Ramos (cell line): ENCODE results near the gene SECISBP2.
"Not testable (repeated sequence)": the region's sequence is repeated elsewhere in the genome, so short reads cannot be mapped to it uniquely, and the experiment has no call there.

ENCODE experiments used
- in situ Hi-C: fragments of 300-500 bp; cut with MboI; formaldehyde crosslinking; loops from one replicate; pipeline ENCODE4 v1.14.3; 2022; ENCODE audit warnings: low sequenced_read_pairs; ENCODE audit not compliant: unreplicated experiment

Gene SECISBP2, protein sequence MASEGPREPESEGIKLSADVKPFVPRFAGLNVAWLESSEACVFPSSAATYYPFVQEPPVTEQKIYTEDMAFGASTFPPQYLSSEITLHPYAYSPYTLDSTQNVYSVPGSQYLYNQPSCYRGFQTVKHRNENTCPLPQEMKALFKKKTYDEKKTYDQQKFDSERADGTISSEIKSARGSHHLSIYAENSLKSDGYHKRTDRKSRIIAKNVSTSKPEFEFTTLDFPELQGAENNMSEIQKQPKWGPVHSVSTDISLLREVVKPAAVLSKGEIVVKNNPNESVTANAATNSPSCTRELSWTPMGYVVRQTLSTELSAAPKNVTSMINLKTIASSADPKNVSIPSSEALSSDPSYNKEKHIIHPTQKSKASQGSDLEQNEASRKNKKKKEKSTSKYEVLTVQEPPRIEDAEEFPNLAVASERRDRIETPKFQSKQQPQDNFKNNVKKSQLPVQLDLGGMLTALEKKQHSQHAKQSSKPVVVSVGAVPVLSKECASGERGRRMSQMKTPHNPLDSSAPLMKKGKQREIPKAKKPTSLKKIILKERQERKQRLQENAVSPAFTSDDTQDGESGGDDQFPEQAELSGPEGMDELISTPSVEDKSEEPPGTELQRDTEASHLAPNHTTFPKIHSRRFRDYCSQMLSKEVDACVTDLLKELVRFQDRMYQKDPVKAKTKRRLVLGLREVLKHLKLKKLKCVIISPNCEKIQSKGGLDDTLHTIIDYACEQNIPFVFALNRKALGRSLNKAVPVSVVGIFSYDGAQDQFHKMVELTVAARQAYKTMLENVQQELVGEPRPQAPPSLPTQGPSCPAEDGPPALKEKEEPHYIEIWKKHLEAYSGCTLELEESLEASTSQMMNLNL

DNA sequence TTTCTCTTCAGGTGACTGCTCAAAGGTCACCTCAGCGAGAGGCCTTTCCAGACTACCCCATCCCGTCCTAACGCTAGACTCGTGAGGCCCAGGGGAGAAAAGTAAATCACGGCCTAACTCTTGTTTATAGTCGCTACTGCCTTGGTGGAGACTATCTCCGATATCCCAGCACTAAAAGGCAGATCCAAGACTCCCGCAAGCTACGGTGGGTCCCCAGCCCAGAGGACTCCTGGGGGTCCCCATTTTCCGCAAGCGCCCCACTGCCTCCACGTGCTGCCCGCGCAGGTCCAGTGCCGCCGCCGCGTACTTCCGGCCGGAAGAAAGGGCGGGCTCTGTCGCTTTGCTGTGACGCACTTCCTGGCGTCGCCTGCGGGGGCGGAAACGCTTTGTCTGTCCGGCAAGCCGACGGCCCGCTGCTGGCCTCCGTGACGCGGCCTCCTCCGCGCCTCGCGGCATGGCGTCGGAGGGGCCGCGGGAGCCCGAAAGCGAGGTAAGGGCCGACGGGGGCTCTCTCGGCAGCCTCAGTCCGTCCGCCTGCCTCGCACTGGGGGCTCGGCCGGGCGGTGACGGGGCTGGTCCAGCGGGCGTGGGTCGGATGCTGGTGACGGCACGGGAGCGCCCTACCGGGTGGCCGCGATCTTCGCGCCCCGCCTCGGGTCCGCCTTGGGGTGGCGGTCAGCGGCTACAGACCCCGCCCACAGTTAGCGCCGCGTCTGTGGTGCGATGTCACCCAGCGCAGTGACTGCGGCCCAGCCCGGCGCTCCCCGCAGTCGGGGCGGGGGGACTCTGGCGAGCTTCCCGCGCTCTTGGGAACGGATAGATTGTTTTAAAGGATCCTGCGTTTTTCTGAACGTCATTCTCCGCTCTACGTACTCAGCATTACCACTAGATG, at the start of gene SECISBP2:
Gene SECISBP2 (plus strand): TSS at position 378 of the 892 bp plus-strand sequence. CDS start 77 bp downstream, at position 455.
- in situ Hi-C loops, result loop anchor here (10.0 to 25.0 kb wide), 2 partner anchors 106 to 1494 kb away; partner anchors contain the start of gene SYK

DNA sequence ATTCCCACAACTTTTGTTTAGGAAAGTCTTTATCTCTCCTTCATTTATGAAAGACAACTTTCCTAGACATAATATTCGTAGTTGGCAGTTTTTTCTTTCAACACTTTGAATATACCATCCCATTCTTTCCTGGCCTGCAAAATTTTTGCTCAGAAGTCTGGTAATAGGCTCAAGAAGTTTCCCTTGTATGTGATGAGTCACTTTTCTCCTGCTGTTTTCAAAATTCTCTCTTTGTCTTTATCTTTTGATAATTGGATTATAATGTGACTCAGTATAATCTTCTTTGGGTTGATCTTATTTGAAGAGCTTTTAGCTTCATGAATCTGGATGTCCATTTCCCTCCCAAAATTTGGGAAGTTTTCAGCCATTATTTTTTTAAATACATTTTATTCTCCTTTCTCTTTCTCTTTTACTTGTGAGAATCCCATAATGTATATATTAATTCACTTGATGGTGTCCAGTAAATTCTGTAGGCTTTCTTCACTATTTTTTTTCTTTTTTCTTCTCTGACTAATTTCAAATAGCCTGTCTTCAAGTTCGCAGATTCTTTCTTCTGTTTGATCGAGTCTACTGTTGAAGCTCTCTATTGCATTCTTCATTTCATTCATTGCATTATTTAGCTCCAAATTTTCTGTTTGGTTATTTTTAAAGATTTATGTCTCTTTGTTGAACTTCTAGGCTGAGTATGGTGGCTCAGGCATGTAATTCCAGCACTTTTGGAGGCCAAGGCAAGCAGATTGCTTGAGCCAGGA, 44.6 kb upstream of the SECISBP2 start:
- in situ Hi-C loops, result no loop called here

DNA sequence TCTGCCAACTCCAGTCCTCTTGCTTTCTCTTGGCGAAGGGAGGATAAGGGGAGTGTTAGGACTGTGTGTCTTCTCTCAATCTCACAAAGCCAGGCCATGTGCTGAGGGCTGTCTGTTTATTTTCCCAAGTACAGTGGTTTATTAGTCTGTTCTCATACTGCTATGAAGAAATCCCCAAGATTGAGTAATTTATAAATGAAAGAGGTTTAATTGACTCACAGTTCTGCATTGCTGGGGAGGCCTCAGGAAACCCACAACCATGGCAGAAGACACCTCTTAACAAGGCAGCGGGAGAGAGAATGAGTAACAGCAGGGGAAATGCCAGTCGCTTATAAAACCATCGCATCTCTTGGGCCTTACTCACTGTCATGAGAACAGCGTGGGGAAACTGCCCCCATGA, 43.5 kb upstream of the SECISBP2 start:
- in situ Hi-C loops, result no loop called here

DNA sequence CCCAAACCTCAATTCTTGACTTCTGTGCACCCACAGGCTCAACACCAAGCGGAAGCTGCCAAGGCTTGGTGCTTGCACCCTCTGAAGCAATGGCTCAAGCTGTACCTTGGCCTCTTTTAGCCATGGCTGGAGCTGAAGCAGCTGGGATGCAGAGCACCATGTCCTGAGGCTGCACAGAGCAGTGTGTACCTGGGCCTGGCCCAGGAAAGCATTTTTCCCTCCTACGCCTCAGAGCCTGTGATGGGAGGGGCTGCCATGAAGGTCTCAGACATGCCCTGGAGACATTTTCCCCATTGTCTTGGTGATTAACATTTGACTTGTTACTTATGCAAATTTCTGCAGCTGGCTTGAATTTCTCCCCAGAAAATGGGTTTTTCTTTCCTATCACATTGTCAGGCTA, 42.3 kb upstream of the SECISBP2 start:
- in situ Hi-C loops, result not testable (repeated sequence)

DNA sequence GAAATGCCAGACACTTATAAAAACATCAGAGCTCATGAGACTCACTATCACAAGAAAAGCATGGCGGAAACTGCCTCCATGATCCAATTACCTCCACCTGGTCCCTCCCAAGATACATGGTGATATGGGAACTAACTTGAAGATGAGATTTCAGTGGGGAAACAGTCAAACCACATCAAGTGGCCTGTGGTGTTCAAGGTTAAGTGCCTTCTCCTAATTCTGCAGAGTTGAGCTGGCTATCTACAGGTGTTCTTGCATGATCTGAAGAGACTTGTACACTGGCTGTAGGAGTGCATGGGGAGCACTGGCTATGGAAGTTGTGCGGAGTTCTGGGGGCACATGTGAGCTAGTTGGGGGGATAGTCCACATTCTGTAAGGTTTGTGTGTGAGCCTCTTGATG, 41.3 kb upstream of the SECISBP2 start:
- in situ Hi-C loops, result no loop called here

DNA sequence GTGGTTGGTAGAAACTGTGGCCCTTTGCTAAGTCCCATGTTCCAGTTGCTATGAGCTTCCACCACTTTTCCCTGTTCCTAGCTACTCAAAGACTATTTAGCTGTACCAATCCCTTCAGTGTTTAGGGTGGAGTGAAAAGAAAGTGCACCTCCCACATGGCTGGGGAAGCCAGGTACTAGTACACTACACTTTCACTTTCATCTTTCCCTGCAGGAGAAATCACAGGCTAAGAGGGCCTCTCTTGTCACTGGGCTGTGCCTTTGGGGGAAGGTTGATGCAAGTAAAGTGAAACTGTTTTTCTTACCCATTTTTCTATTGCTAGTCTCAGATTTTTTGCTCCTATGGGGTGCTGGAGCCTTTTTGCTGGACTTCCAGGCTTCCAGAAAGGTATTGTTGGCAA, 40.8 kb upstream of the SECISBP2 start:
- in situ Hi-C loops, result no loop called here

DNA sequence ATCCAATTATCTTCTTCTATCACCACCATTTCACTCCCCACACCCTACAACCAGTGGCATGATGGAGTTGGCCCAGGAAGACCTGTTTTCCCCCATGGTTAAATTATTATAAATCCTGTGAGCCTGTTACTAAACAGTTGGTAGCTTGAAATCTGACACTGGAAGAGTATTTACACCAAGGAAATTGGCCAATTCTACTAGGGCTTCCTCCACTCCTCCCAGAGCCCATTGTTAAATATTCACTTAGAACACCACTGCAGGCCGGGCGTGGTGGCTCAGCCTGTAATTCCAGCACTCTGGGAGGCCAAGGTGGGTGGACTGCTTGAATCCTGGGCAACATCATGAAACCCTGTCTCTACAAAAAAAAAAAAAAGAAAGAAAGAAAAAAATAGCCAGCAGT, 39.7 kb upstream of the SECISBP2 start:
- in situ Hi-C loops, result no loop called here

DNA sequence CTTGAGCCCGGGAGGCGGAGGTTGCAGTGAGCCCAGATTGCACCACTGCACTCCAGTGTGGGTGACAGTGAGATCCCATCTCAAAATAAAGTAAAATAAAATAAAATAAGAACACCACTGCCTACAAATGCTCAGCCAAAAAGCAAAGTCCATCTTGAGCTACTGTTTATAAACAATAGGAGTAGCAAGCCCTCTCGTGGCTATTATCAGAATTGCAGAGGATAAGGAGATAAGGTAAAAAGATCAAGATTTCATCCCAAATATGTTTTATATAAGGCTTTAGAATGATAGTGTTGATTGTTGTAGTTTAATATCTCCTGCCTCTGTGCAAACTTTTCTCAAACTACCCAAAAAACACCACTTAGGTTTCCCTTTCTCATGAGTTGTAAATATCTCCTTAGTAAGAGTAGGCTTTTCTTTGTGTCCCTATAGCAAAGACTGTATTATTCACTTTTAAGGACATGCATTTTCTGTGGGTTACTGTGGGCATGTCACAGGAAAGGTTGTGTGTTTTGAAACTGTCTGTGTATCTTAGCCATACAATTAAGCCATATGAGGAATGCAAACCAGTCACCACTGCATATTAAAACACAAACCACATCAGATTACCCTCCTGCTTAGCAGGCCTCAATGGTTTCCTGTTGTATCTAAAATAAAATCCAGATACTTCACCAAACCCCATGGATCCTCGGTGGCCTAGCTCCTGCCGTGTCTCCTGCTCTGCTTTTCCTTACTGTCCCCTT, 39.1 kb upstream of the SECISBP2 start:
- in situ Hi-C loops, result no loop called here

DNA sequence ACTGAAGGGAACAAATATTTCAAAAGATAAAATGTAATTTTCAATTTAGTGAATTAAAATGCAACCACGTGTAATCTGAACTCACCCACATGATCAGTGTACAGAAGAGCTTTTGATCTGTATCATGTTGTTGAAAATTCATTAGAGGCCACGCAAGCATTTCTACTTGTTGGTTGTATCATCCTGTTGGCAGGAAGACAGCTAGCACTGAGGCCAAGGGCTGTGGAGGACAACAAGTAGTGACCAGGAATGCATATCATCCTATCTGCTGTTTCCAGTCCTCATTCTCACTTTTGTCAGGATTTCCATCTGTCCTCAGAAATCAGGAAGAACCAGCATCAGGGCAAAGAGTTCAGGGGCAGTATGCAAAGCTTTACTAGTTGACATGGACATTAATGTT, 37.2 kb upstream of the SECISBP2 start:
- in situ Hi-C loops, result no loop called here

DNA sequence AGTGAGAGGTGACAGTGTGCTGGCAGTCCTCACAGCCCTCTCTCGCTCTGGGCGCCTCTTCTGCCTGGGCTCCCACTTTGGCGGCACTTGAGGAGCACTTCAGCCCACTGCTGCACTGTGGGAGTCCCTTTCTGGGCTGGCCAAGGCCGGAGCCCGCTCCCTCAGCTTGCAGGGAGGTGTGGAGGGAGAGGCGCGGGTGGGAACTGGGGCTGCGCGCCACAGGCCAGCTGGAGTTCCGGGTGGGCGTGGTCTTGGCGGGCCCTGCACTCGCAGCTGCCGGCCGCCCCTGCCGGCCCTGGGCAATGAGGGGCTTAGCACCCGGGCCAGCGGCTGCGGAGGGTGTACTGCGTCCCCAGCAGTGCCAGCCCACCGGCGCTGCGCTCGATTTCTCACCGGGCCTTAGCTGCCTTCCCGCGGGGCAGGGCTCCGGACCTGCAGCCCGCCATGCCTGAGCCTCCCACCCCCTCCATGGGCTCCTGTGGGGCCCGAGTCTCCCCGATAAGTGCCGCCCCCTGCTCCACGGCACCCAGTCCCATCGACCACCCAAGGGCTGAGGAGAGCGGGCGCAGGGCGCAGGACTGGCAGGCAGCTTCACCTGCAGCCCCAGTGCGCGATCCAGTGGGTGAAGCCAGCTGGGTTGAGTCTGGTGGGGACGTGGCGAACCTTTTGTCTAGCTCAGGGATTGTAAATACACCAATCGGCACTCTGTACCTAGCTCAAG, 35.9 kb upstream of the SECISBP2 start:
- in situ Hi-C loops, result not testable (repeated sequence)

DNA sequence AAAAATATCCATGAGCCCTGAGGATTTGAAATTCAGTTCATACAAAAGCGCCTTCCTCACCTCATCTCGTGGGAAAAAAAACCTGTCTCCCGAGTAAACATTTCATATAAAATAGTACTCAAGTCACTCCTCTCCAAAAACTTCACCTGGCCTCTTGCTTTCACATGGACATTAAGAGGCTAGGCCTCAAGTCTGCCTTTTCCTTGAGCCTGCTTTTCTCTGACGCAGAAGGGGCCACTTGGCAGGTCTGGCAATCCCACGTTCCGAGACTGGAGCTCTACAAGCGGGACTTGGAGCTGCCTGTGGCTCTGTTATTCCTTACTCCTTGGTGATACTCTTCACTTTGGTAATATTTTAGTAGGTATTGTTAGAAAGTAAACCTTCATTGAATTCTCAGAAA, 34.2 kb upstream of the SECISBP2 start:
- in situ Hi-C loops, result no loop called here

DNA sequence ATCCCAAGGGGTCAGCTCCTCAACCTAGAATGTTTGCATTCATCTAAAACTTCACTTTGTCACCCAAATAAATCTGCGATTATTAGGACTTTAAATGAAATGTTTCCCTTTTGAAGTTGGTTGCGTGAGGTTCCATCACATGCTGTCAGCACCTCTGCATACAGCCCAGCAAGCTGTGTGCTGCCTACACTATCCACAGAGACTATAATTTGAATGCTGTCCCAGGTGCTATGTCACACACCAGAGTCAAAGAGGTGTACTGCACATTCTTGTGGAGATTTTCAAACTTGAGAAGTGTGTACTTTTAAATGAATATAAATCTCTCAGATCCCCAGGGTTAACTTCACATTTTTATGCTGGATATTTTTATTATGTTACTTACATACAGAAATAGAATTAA, 26.6 kb upstream of the SECISBP2 start:
- in situ Hi-C loops, result loop anchor here (10.0 kb wide), 1 partner anchor 367 kb away; no protein-coding TSS in a partner anchor

DNA sequence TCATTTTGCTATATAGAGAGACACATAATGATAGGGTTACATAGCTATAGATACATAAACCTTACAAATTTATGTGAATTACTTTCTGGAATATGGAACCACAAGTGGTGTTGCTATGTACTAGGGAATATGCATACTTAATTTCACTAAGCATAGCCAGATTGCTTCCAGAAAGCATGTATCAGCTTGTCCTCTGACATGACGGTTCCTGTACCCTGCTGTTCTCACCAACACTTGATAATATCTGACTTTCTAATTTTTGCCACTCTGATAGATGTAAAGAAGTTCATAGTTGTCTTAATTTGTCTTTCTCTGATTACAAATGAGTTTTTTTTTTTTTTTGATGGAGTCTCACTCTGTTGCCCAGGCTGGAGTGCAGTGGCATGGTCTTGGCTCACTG, 25.3 kb upstream of the SECISBP2 start:
- in situ Hi-C loops, result loop anchor here (10.0 kb wide), 1 partner anchor 368 kb away; no protein-coding TSS in a partner anchor

DNA sequence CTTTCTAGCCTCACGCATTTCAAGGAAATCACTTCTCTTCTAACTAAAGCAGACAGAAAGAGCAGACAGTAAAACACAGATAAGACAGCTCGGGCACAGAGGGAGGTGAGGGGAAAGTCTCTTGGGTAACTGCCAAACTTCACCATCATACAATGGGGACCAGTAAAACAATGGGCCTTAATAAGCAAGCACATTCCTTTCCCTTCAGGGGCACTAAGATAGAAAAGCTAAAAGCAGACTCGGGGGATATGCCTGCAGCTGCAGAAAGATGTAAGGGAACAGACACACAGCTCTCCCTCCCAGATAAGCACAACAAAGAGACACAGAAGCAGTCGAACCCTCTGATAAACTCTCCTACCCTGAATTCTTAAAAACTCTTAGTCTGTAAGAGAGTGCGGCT, 22.9 kb upstream of the SECISBP2 start:
- in situ Hi-C loops, result loop anchor here (10.0 kb wide), 1 partner anchor 371 kb away; no protein-coding TSS in a partner anchor

DNA sequence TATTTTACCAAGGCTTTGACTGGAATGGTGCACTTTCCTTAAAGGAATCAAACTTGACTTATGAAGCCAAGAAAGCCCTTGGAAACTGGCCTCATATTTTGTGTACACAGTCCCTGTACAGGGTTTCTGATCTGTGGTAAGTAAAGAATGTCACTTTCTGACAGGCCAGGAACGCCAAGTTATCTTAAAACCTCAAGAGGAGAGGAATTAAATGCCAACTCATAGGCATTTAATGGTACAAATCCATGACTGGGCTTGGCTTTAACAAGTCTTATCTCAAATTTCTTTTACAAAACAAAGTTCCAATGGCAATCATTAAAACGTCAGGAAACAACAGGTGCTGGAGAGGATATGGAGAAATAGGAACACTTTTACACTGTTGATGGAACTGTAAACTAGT, 16.3 kb upstream of the SECISBP2 start:
- in situ Hi-C loops, result loop anchor here (25.0 kb wide), 1 partner anchor 1510 kb away; the partner anchor contains the start of gene SYK

DNA sequence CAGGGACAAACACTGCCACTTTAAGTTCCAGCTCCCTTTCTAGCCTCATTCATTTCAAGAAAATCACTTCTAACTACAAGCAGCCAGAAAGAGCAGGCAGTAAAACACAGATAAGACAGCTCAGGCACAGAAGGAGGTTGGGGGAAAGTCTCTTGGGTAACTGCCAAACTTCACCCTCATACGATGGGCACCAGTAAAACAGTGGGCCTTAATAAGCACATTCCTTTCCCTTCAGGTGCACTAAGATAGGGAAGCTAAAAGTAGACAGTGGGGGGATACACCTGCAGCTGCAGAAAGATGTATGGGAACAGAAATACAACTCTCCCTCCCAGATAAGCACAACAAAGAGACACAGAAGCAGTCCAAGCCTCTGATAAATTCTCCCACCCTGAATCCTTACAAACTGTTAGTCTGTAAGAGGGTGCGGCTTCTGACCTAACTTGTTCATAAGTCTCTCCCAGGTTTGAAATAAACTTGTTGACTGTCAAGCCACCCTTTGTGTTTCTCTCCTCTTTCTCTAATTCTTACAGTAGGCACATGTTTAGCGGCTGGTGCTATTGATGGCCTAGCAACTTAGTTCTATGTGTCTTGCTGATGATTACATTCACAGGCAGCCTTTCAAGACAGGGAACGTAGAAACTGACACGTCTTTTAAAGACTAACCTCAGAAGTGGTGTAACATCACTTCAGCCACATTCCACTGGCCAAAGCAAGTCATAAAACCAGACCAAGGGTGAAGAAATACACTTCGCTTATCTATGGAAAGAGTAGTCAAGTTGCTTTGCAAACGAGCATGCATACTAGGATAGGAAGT, 14.1 kb upstream of the SECISBP2 start:
- in situ Hi-C loops, result loop anchor here (25.0 kb wide), 1 partner anchor 1508 kb away; the partner anchor contains the start of gene SYK

DNA sequence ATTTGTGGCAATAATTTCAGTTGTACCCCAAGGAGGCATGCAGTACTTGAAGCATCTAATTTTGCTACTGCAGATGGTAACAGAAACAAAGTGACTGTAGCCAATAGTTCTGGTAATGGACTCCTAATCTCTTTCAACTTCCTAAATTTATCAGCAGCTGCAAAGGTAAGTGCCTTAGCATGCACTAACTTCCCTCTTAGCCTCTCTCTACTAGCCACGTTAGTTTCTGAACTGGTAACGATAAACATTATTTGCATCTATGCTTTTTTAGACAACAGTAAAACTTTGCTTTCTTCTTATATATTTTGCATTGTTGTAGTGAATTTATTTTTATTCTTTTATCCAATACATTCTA, 13.5 kb upstream of the SECISBP2 start:
- in situ Hi-C loops, result loop anchor here (25.0 kb wide), 1 partner anchor 1507 kb away; the partner anchor contains the start of gene SYK
